SK-N-SH (cell line): Measurements from ENCODE around the gene KCNJ5.

ENCODE experiments used
- ELF1 ChIP-seq: IDR thresholded peaks from 2 replicates; pipeline ENCODE4 v1.4.0; 2012
- EP300 ChIP-seq, 2 experiments: IDR thresholded peaks; 2 replicates each; pipeline versions ENCODE4 v1.4.0 to v1.6.1; 2012; ENCODE audit warnings: borderline replicate concordance in 1 of 2, low read depth in 1 of 2, low read length in 1 of 2
- FOSL2 ChIP-seq: IDR thresholded peaks from 2 replicates; pipeline ENCODE4 v1.4.0; 2012; ENCODE audit warnings: low read depth, mild to moderate bottlenecking, moderate library complexity, borderline replicate concordance
- FOXJ3 ChIP-seq: sonication (generic); formaldehyde crosslinking; IDR thresholded peaks from 2 replicates; pipeline ENCODE4 v1.5.1; 2020; ENCODE audit warnings: mild to moderate bottlenecking, missing genetic modification reagents
- FOXM1 ChIP-seq: IDR thresholded peaks from 2 replicates; pipeline ENCODE4 v1.4.0; 2012; ENCODE audit warnings: low read depth, mild to moderate bottlenecking
- JUND ChIP-seq: IDR thresholded peaks from 2 replicates; pipeline ENCODE4 v1.4.0; 2012
- MXI1 ChIP-seq: IDR thresholded peaks from 2 replicates; pipeline ENCODE4 v1.6.1; 2012; ENCODE audit warnings: mild to moderate bottlenecking, low read depth, low read length, improper control_type of control experiment
- POLR2AphosphoS5 ChIP-seq: IDR thresholded peaks from 2 replicates; pipeline ENCODE4 v1.6.1; 2012; ENCODE audit warnings: low read depth, low read length
- REST ChIP-seq: IDR thresholded peaks from 2 replicates; pipeline ENCODE4 v1.6.1; 2012; ENCODE audit warnings: mild to moderate bottlenecking, low read depth, low read length, moderate library complexity
- USF2 ChIP-seq: fragments of 150-350 bp; IDR thresholded peaks from 2 replicates; pipeline ENCODE4 v1.6.1; 2017; ENCODE audit warnings: antibody characterized with exemption, low read length, low read depth, borderline replicate concordance
- YY1 ChIP-seq: IDR thresholded peaks from 2 replicates; pipeline ENCODE4 v1.4.0; 2012; ENCODE audit warnings: low read depth, mild to moderate bottlenecking
- TF ChIP-seq, protein P1 (sequence below): IDR thresholded peaks from 2 replicates; pipeline ENCODE4 v1.4.0; 2012; ENCODE audit warnings: low read depth
- TF ChIP-seq, protein P2 (sequence below): fragments of 200-600 bp; sonication (generic); IDR thresholded peaks from 2 replicates; pipeline ENCODE4 v1.6.1; 2017; ENCODE audit warnings: antibody characterized with exemption, mild to moderate bottlenecking, moderate library complexity
- TF ChIP-seq, protein P3 (sequence below): IDR thresholded peaks from 2 replicates; pipeline ENCODE4 v1.4.0; 2012; ENCODE audit warnings: low read depth, borderline replicate concordance

- TF ChIP-seq ELF1 (no peak), POLR2AphosphoS5 (no peak), JUND (no peak), MXI1 (no peak), USF2 (no peak), FOXJ3 (no peak), FOXM1 (no peak), YY1 (no peak), REST (no peak), EP300 (IDR thresholded peaks at IDR 0.05; ENCODE audit: borderline replicate concordance in 1 of 2, low read depth in 1 of 2, low read length in 1 of 2) (no peak), FOSL2 (no peak)
- TF ChIP-seq, protein P1, sequence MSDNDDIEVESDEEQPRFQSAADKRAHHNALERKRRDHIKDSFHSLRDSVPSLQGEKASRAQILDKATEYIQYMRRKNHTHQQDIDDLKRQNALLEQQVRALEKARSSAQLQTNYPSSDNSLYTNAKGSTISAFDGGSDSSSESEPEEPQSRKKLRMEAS = no peak
- TF ChIP-seq, protein P2, sequence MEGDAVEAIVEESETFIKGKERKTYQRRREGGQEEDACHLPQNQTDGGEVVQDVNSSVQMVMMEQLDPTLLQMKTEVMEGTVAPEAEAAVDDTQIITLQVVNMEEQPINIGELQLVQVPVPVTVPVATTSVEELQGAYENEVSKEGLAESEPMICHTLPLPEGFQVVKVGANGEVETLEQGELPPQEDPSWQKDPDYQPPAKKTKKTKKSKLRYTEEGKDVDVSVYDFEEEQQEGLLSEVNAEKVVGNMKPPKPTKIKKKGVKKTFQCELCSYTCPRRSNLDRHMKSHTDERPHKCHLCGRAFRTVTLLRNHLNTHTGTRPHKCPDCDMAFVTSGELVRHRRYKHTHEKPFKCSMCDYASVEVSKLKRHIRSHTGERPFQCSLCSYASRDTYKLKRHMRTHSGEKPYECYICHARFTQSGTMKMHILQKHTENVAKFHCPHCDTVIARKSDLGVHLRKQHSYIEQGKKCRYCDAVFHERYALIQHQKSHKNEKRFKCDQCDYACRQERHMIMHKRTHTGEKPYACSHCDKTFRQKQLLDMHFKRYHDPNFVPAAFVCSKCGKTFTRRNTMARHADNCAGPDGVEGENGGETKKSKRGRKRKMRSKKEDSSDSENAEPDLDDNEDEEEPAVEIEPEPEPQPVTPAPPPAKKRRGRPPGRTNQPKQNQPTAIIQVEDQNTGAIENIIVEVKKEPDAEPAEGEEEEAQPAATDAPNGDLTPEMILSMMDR = no peak
- TF ChIP-seq, protein P3, sequence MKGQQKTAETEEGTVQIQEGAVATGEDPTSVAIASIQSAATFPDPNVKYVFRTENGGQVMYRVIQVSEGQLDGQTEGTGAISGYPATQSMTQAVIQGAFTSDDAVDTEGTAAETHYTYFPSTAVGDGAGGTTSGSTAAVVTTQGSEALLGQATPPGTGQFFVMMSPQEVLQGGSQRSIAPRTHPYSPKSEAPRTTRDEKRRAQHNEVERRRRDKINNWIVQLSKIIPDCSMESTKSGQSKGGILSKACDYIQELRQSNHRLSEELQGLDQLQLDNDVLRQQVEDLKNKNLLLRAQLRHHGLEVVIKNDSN = no peak
Measured at GRCh38 chr11:128916681-128917080, 25.5 kb downstream of the KCNJ5 start.
